Trophoblast cell (in vitro differentiated cells and primary cell): ENCODE data around the gene RPL36.

Experiments used
- DNase-seq, 2 donors: peaks; one replicate each; pipeline ENCODE4 v3.0.0-alpha.2; 2016
- H2AFZ ChIP-seq: 2 replicates; pipeline ENCODE4 v1.6.1; 2013; ENCODE audit warnings: low read length, moderate library complexity, mild to moderate bottlenecking; ENCODE audit not compliant: insufficient read depth, poor library complexity
- H2AK5ac ChIP-seq: 2 replicates; pipeline ENCODE4 v1.6.1; 2013; ENCODE audit warnings: mild to moderate bottlenecking, low read length
- H2BK120ac ChIP-seq: 2 replicates; pipeline ENCODE4 v1.6.1; 2013; ENCODE audit warnings: low read length, mild to moderate bottlenecking, moderate library complexity; ENCODE audit not compliant: insufficient read depth, poor library complexity
- H2BK12ac ChIP-seq: 2 replicates; pipeline ENCODE4 v1.6.1; 2013; ENCODE audit warnings: mild to moderate bottlenecking, low read length, moderate library complexity
- H2BK5ac ChIP-seq: 2 replicates; pipeline ENCODE4 v1.6.1; 2013; ENCODE audit warnings: low read length, low read depth, moderate library complexity, mild to moderate bottlenecking; ENCODE audit not compliant: poor library complexity
- H3K14ac ChIP-seq: 2 replicates; pipeline ENCODE4 v1.6.1; 2013; ENCODE audit warnings: mild to moderate bottlenecking, low read length
- H3K18ac ChIP-seq: 2 replicates; pipeline ENCODE4 v1.6.1; 2013; ENCODE audit warnings: mild to moderate bottlenecking, low read length
- H3K23ac ChIP-seq: 2 replicates; pipeline ENCODE4 v1.6.1; 2013; ENCODE audit warnings: low read length
- H3K27ac ChIP-seq: 2 replicates; pipeline ENCODE4 v1.5.1; 2013; ENCODE audit warnings: low read depth, mild to moderate bottlenecking, inconsistent platforms, low read length, moderate library complexity
- H3K27me3 ChIP-seq: 2 replicates; pipeline ENCODE4 v1.6.1; 2013; ENCODE audit warnings: inconsistent platforms, mild to moderate bottlenecking, low read length, moderate library complexity; ENCODE audit not compliant: insufficient read depth
- H3K36me3 ChIP-seq, 2 experiments: 1 replicate in 1 of 2; 2 replicates in 1 of 2; pipeline ENCODE4 v1.6.1; 2013; ENCODE audit warnings: low read length in 2 of 2, mild to moderate bottlenecking in 2 of 2, moderate library complexity in 1 of 2; ENCODE audit not compliant: insufficient read depth in 2 of 2, control insufficient read depth in 1 of 2
- H3K4ac ChIP-seq: 2 replicates; pipeline ENCODE4 v1.6.1; 2013; ENCODE audit warnings: low read depth, mild to moderate bottlenecking, low read length, moderate library complexity
- H3K4me1 ChIP-seq, 2 experiments: 1 replicate in 1 of 2; 2 replicates in 1 of 2; pipeline ENCODE4 v1.6.1; 2013; ENCODE audit warnings: low read length in 2 of 2, mild to moderate bottlenecking in 2 of 2, moderate library complexity in 1 of 2; ENCODE audit not compliant: insufficient read depth in 2 of 2, control insufficient read depth in 1 of 2
- H3K4me2 ChIP-seq: 2 replicates; pipeline ENCODE4 v1.6.1; 2013; ENCODE audit warnings: inconsistent platforms, mild to moderate bottlenecking, low read length, moderate library complexity
- H3K4me3 ChIP-seq: 2 replicates; pipeline ENCODE4 v1.5.1; 2013; ENCODE audit warnings: mild to moderate bottlenecking, low read depth, low read length, inconsistent platforms
- H3K79me1 ChIP-seq: one replicate; pipeline ENCODE4 v1.6.1; 2013; ENCODE audit warnings: low read length
- H3K79me2 ChIP-seq: 2 replicates; pipeline ENCODE4 v1.6.1; 2013; ENCODE audit warnings: low read length, mild to moderate bottlenecking; ENCODE audit not compliant: control insufficient read depth, insufficient read depth, poor library complexity
- H3K9ac ChIP-seq: 2 replicates; pipeline ENCODE4 v1.6.1; 2013; ENCODE audit warnings: mild to moderate bottlenecking, low read length
- H3K9me3 ChIP-seq: 2 replicates; pipeline ENCODE4 v1.6.1; 2013; ENCODE audit warnings: low read depth, mild to moderate bottlenecking, control low read depth, inconsistent platforms, low read length; ENCODE audit not compliant: insufficient read depth
- H4K12ac ChIP-seq: 2 replicates; pipeline ENCODE4 v1.6.1; 2013; ENCODE audit warnings: low read depth, mild to moderate bottlenecking, low read length, moderate library complexity
- H4K8ac ChIP-seq: 2 replicates; pipeline ENCODE4 v1.6.1; 2013; ENCODE audit warnings: low read depth, mild to moderate bottlenecking, low read length, moderate library complexity
- H4K91ac ChIP-seq: one replicate; pipeline ENCODE4 v1.6.1; 2013; ENCODE audit warnings: low read depth, mild to moderate bottlenecking, low read length, moderate library complexity
- WGBS: extraction: QIAGEN DNeasy Blood & Tissue Kit; methylation state at CpG from one replicate; pipeline ENCODE4 v1.1.7; 2013; ENCODE audit warnings: missing lambda C conversion rate; ENCODE audit not compliant: insufficient read length, insufficient coverage; ENCODE audit errors: extremely low coverage; 5-methylcytosine and 5-hydroxymethylcytosine counted together

The RPL36 gene

DNA sequence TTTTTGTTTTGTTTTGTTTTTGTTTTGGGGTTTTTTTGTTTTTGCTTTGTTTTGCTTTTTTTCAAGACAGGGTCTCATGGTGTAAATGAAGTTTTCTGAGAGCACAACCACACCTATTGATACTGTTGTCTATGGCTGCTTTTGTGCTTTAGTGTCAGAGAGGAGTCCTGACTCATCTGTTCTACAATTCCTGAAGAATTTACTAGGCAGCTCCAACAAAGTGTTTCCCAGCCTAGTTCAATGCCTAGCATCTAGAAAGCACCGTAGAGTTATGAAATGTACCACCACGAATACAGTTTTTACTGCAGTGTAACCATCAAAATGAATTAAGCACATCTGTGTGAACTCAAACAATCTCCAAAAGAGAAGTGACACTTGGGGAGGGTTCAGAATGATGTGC is 46.1 kb upstream of the RPL36 start:
- no peak overlapping the region for H3K4ac ChIP-seq
- H3K27me3 ChIP-seq: no peaks in the 10 kb centered on the region
- H2BK5ac ChIP-seq: no peak overlapping the region
- no peak overlapping the region for H2AK5ac ChIP-seq
- H3K36me3 ChIP-seq: peaks cover 42 to 53% of the 10 kb centered on the region in 2 experiments
- no peak overlapping the region for H3K18ac ChIP-seq
- H4K12ac ChIP-seq: no peak overlapping the region
- no peak overlapping the region for H3K9ac ChIP-seq
- H3K4me3 ChIP-seq: no peak overlapping the region
- no peak overlapping the region for H2BK120ac ChIP-seq
- no peak overlapping the region for H4K91ac ChIP-seq
- H2AFZ ChIP-seq: no peak overlapping the region
- no peaks in the 10 kb centered on the region for H3K79me2 ChIP-seq
- H3K23ac ChIP-seq: no peak overlapping the region
- no peak overlapping the region for H4K8ac ChIP-seq
- H3K4me1 ChIP-seq: no peaks in the 10 kb centered on the region
- no CpG with 5 or more reads among the region's 2 CpGs for WGBS
- H3K27ac ChIP-seq: no peak overlapping the region
- no peak overlapping the region for H2BK12ac ChIP-seq
- H3K79me1 ChIP-seq: no peaks in the 10 kb centered on the region
- H3K14ac ChIP-seq: no peak overlapping the region
- H3K9me3 ChIP-seq: no peaks in the 10 kb centered on the region
- DNase-seq: no peak
- H3K4me2 ChIP-seq: no peak overlapping the region

GRCh38 chr19:5645409-5645808 is 44.7 kb upstream of the RPL36 start:
- Histone ChIP-seq H4K12ac (no peak overlapping the region), H3K27ac (no peak overlapping the region), H3K9ac (no peak overlapping the region), H4K8ac (no peak overlapping the region), H3K4me3 (no peak overlapping the region), H3K18ac (no peak overlapping the region), H3K36me3 (peaks cover 45 to 60% of the 10 kb centered on the region in 2 experiments), H3K4me1 (no peaks in the 10 kb centered on the region), H2BK120ac (no peak overlapping the region), H4K91ac (no peak overlapping the region), H3K79me2 (no peaks in the 10 kb centered on the region), H3K4me2 (no peak overlapping the region), H2BK12ac (no peak overlapping the region), H2AK5ac (no peak overlapping the region), H3K9me3 (no peaks in the 10 kb centered on the region), H3K27me3 (no peaks in the 10 kb centered on the region), H3K4ac (no peak overlapping the region), H2BK5ac (no peak overlapping the region), H2AFZ (no peak overlapping the region), H3K23ac (no peak overlapping the region), H3K79me1 (no peaks in the 10 kb centered on the region), H3K14ac (no peak overlapping the region)
- DNase-seq: no peak
- WGBS: no CpG with 5 or more reads among the region's 5 CpGs

GRCh38 chr19:5646703-5647102 is 43.4 kb upstream of the RPL36 start:
- Histone ChIP-seq H3K79me2 (no peaks in the 10 kb centered on the region), H4K8ac (no peak overlapping the region), H3K9ac (peak overlapping the region; percentile 66), H4K91ac (no peak overlapping the region), H3K27me3 (no peaks in the 10 kb centered on the region), H3K4ac (no peak overlapping the region), H3K18ac (no peak overlapping the region), H2BK5ac (no peak overlapping the region), H4K12ac (no peak overlapping the region), H3K27ac (no peak overlapping the region), H2AK5ac (no peak overlapping the region), H2BK120ac (no peak overlapping the region), H3K36me3 (peaks cover 51 to 64% of the 10 kb centered on the region in 2 experiments), H3K79me1 (no peaks in the 10 kb centered on the region), H3K4me1 (no peaks in the 10 kb centered on the region), H3K9me3 (no peaks in the 10 kb centered on the region), H2AFZ (no peak overlapping the region), H3K4me3 (no peak overlapping the region), H3K14ac (no peak overlapping the region), H3K23ac (peak overlapping the region; percentile 82), H3K4me2 (no peak overlapping the region), H2BK12ac (no peak overlapping the region)
- no peak for DNase-seq
- no CpG with 5 or more reads among the region's 4 CpGs for WGBS

DNA sequence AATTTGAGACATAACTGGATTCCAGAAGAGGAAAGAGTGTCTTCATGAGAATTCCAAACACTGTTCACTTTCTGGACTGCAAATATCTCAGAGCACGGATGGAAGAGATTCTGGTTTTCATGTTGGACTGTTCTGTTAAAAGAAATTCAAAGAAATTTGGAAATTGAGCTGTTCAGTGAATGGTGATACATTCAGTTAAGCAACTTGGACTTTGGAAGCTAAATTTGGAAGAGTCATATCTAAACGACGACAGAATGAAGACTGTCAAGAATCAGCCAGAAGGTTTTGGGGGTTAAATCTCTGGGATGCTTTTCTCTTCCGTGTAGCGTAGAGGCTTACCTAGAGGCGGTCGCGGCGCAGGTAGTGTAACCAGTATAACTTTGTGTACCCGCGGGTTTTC is 41.6 kb upstream of the RPL36 start:
- Histone ChIP-seq H3K9me3 (no peaks in the 10 kb centered on the region), H3K79me2 (no peaks in the 10 kb centered on the region), H4K8ac (no peak overlapping the region), H3K36me3 (peaks cover 56 to 67% of the 10 kb centered on the region in 2 experiments), H3K4me1 (no peaks in the 10 kb centered on the region), H3K4me3 (no peak overlapping the region), H4K12ac (no peak overlapping the region), H2BK120ac (no peak overlapping the region), H2AFZ (no peak overlapping the region), H4K91ac (no peak overlapping the region), H3K79me1 (no peaks in the 10 kb centered on the region), H3K14ac (no peak overlapping the region), H2AK5ac (no peak overlapping the region), H2BK12ac (no peak overlapping the region), H3K18ac (no peak overlapping the region), H3K23ac (no peak overlapping the region), H3K27ac (no peak overlapping the region), H3K4ac (no peak overlapping the region), H3K4me2 (no peak overlapping the region), H3K27me3 (no peaks in the 10 kb centered on the region), H3K9ac (no peak overlapping the region), H2BK5ac (no peak overlapping the region)
- DNase-seq: no peak
- WGBS: no CpG with 5 or more reads among the region's 11 CpGs
